Tibial nerve (tissue), 4 donors: ENCODE measurements around the gene OVAAL. TPM values are rescaled to one million over a fixed set of nuclear protein-coding genes. Genes with fewer than 3 reads are reported as not detected.

Source experiments
- DNase-seq, 2 donors: peaks; one replicate each; pipeline ENCODE4 v3.0.0-alpha.2; 2019; ENCODE audit warnings: low spot score in 2 of 2
- H3K27ac ChIP-seq, 4 donors: fragments of 200-600 bp; sonication (generic) in 3 of 4; one replicate each; pipeline ENCODE4 v1.5.1; 2017 to 2019; ENCODE audit warnings: mild to moderate bottlenecking in 1 of 4
- H3K27me3 ChIP-seq, 2 donors: fragments of 200-600 bp; sonication (generic) in 1 of 2; one replicate each; pipeline versions ENCODE4 v1.5.1 to v1.6.0; 2017 to 2019
- H3K36me3 ChIP-seq, 3 donors: fragments of 200-600 bp; sonication (generic); one replicate each; pipeline ENCODE4 v1.5.1; 2018 to 2019
- H3K4me1 ChIP-seq, 4 donors: fragments of 200-600 bp; sonication (generic) in 3 of 4; one replicate each; pipeline ENCODE4 v1.5.1; 2017 to 2019
- H3K4me3 ChIP-seq, 4 donors: fragments of 200-600 bp; sonication (generic) in 3 of 4; one replicate each; pipeline ENCODE4 v1.5.1; 2017 to 2019; ENCODE audit warnings: mild to moderate bottlenecking in 1 of 4, moderate library complexity in 1 of 4
- H3K9me3 ChIP-seq, 4 donors: fragments of 200-600 bp; sonication (generic) in 3 of 4; one replicate each; pipeline ENCODE4 v1.5.1; 2017 to 2019
- EP300 ChIP-seq, 2 donors: sonication (generic); formaldehyde crosslinking; IDR thresholded peaks; one replicate each; pipeline ENCODE4 v1.6.1; 2017; ENCODE audit warnings: antibody characterized with exemption in 2 of 2, mild to moderate bottlenecking in 1 of 2
- POLR2A ChIP-seq, 2 donors: fragments of 450-650 bp; IDR thresholded peaks; one replicate each; pipeline ENCODE4 v1.6.1; 2017; ENCODE audit warnings: antibody characterized with exemption in 2 of 2, mild to moderate bottlenecking in 2 of 2, moderate library complexity in 2 of 2
- WGBS, 2 donors: methylation state at CpG; one replicate each; pipeline ENCODE4 v1.1.5; 2018; 5-methylcytosine and 5-hydroxymethylcytosine counted together
- small RNA-seq: library from RNA; depleted of rRNA; stranded (forward); fragments of <200 nt; gene quantifications from one replicate; pipeline ENCODE3, GENCODE V24; 2016
- total RNA-seq, 4 donors: library from RNA; depleted of rRNA; stranded (reverse); fragments of >200 nt; gene quantifications; one replicate each; pipeline ENCODE4 v1.1.0, GENCODE V29; 2016
- TF ChIP-seq, protein P1 (sequence below), 5 experiments: fragments of 200-600 bp in 3 of 5; fragments of 450-650 bp in 2 of 5; sonication (generic) in 3 of 5; IDR thresholded peaks; one replicate each; pipeline ENCODE4 v1.5.1; 2016 to 2019; ENCODE audit warnings: antibody characterized with exemption in 5 of 5, mild to moderate bottlenecking in 3 of 5, moderate library complexity in 2 of 5

OVAAL gene
- total RNA-seq, 4 donors from 2014 or later: not detected

DNA sequence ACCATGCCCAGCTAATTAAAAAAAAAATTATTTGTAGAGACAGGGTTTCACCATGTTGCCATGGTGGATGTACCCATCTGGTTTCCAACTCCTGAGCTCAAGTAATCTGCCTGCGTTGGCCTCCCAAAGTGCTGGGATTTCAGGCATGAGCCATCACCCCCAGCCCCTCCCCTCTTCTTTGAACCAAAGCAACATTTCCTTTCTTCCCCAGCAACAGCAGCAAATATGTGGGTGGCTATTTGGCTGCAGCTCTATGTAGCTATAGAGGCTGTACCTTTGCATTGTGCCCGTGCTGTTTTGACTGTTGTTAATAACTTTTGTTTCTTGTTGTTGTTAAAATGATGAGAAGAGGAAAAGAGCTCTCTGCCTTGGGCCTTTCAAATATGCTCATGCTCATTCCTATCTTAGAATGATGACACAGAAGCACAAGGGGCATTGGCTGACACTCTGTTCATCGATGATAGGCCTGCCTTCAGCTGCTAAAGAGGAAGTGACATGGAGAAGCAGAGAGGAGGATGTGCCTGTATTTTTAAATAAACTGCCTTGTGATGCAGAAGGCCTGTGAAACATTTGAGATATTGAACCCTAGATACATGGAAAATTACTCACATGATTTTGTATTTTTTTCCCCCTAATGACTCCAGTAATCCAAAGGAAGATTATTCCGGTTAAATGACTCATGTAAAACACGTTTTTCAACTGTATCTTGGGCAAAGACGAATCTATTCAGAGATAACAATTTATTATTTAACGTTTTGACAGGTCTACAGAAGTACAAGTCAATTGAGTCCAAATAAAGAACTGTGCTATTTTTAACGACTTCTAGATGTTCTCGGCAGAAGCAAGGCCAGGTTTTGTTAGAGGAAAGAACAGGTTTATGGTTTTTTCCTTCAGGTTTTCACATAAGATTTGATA, 52.5 kb downstream of the OVAAL start:
- DNase-seq: no peak
- no peaks in the 10 kb centered on the region for H3K9me3 ChIP-seq
- no peaks in the 10 kb centered on the region for H3K4me1 ChIP-seq
- no peak overlapping the region for H3K4me3 ChIP-seq
- H3K27me3 ChIP-seq: no peaks in the 10 kb centered on the region
- no peaks in the 10 kb centered on the region for H3K36me3 ChIP-seq
- 59 to 62% methylated on average over 9 of the region's 9 CpGs for WGBS, 2 donors
- no peak for TF ChIP-seq EP300 (IDR thresholded peaks at IDR 0.05)
- TF ChIP-seq, protein P1, sequence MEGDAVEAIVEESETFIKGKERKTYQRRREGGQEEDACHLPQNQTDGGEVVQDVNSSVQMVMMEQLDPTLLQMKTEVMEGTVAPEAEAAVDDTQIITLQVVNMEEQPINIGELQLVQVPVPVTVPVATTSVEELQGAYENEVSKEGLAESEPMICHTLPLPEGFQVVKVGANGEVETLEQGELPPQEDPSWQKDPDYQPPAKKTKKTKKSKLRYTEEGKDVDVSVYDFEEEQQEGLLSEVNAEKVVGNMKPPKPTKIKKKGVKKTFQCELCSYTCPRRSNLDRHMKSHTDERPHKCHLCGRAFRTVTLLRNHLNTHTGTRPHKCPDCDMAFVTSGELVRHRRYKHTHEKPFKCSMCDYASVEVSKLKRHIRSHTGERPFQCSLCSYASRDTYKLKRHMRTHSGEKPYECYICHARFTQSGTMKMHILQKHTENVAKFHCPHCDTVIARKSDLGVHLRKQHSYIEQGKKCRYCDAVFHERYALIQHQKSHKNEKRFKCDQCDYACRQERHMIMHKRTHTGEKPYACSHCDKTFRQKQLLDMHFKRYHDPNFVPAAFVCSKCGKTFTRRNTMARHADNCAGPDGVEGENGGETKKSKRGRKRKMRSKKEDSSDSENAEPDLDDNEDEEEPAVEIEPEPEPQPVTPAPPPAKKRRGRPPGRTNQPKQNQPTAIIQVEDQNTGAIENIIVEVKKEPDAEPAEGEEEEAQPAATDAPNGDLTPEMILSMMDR (IDR thresholded peaks at IDR 0.05): no peak
- TF ChIP-seq POLR2A (IDR thresholded peaks at IDR 0.05): no peak
- no peak overlapping the region for H3K27ac ChIP-seq

DNA sequence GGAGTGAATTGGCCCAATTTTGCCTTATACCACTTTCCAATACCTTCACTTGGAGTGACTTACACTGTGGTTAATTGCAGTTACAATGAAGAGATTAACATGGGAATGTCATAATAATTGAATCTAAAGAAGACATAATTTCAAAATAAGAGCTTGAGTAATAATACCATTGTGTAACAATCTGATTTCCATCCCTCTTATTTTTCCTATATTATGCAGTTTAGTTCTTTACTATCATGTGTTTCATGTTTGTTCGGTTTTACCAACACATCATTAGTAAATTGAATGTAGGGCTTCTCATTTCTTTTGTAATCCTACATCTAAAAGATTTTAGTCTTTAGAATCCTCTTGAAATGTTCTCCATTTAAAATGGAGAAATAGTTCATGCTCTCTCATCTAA, 53.9 kb downstream of the OVAAL start:
- Histone ChIP-seq H3K4me1 (no peaks in the 10 kb centered on the region), H3K4me3 (no peak overlapping the region), H3K27ac (no peak overlapping the region), H3K9me3 (no peaks in the 10 kb centered on the region), H3K27me3 (no peaks in the 10 kb centered on the region), H3K36me3 (no peaks in the 10 kb centered on the region)
- TF ChIP-seq, protein P1 (IDR thresholded peaks at IDR 0.05): no peak
- no peak for TF ChIP-seq EP300 (IDR thresholded peaks at IDR 0.05)
- TF ChIP-seq POLR2A (IDR thresholded peaks at IDR 0.05): no peak
- WGBS, 2 donors: 95 to 98% methylated on average over 1 of the region's 1 CpG
- no peak for DNase-seq

DNA sequence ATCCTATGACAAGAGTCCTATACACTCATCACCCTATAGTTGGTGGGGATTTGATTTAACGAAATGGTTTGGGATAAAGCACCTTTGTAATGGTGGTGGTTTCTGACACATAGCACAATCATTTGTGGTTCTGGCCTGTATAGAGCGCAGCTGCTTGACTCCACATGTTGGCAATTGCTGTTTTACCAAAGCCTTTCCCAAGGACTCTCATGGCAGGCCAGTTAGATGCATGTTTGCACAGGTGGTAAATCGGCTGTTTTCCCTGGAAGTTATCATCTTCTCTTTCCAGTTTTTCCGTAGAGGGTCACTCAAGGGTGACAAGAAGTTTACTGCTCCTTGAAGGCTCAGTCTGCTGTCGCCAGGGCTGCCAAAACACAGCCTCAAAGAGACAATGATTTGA, 56.0 kb downstream of the OVAAL start:
- Histone ChIP-seq H3K4me3 (no peak overlapping the region), H3K36me3 (no peaks in the 10 kb centered on the region), H3K27ac (no peak overlapping the region), H3K9me3 (no peaks in the 10 kb centered on the region), H3K4me1 (no peaks in the 10 kb centered on the region), H3K27me3 (no peaks in the 10 kb centered on the region)
- DNase-seq: no peak
- WGBS, 2 donors: 51 to 58% methylated on average over 5 of the region's 5 CpGs
- TF ChIP-seq, protein P1 (IDR thresholded peaks at IDR 0.05): no peak
- TF ChIP-seq POLR2A (IDR thresholded peaks at IDR 0.05): no peak

DNA sequence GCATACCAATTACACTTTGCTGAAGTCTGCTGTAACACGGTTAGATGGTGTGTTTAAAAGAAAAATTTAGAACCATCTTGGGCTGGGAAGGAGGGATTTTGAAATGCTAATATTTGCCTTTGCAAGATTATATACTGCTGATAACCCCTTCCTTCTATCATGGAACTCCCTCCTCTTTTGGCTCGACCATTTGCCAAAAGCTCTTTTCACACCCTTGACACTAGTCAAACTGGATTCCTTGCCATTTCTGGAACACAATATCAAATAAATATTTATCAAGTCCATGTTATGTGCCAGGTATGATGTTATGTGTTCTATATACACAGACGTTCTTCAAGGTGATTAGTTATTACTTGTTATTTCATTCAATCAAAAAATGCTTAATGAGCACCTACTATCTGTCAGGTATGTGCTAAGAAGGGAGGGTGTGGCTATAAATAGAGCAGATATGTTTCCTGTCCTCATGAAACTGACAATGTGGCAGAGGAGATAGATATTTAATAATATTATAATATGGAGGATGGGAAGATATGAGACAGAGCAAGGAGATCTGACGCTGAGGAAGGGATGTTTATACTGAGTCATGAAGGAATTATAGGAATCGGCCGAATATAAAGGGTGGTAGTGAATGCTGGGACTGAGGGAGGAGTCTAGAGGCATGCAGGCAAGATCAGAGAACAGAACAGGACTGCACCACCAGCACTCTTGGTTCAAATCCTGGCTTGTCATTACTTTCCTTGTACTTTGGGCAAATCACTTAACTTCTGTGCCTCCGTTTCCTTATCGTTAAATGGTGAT, 56.9 kb downstream of the OVAAL start:
- DNase-seq: no peak
- TF ChIP-seq EP300 (IDR thresholded peaks at IDR 0.05): no peak
- TF ChIP-seq POLR2A (IDR thresholded peaks at IDR 0.05): no peak
- TF ChIP-seq, protein P1 (IDR thresholded peaks at IDR 0.05): no peak
- H3K4me3 ChIP-seq: no peak overlapping the region
- 82 to 86% methylated on average over 8 of the region's 8 CpGs for WGBS, 2 donors
- no peaks in the 10 kb centered on the region for H3K36me3 ChIP-seq
- H3K27me3 ChIP-seq: no peaks in the 10 kb centered on the region
- no peaks in the 10 kb centered on the region for H3K9me3 ChIP-seq
- H3K27ac ChIP-seq: no peak overlapping the region
- no peaks in the 10 kb centered on the region for H3K4me1 ChIP-seq

Small RNAs within 50 kb of the gene (small RNA-seq; reads per million reads assigned to genes)
- not detected for gene RF00019

Other genes with a start within 250 kb of the OVAAL start
- 10 to 100 TPM; 55.7 to 61.8 (median 57.2) TPM for gene ACBD6, start 56.4 kb upstream of the OVAAL start, total RNA-seq
- gene XPR1, start 73.1 kb downstream of the OVAAL start, total RNA-seq: 10 to 100 TPM; 16.8 to 25.3 (median 18.8) TPM